PC-3 (cell line): ENCODE results near the gene PKN2. TPM values are rescaled to one million over a fixed set of nuclear protein-coding genes. Genes with fewer than 3 reads are reported as not detected.
A peak's percentile ranks its signal among the peaks of the same experiment; 100 is the strongest.
"Not testable (repeated sequence)": the region's sequence is repeated elsewhere in the genome, so short reads cannot be mapped to it uniquely, and the experiment has no call there.

ENCODE experiments used
- ATAC-seq: fragments of 200-7000 bp; cut with Tn5 transposase; 2 replicates; pipeline ENCODE4 v1.9.1; 2020; ENCODE audit warnings: mild to moderate bottlenecking, moderate library complexity
- BruUV-seq: library from RNA; stranded (reverse); fragments of 400-500 nt; replicated peaks from 2 replicates; lab custom pipeline; 2021; lab: Mats Ljungman, UMichigan
- CTCF ChIA-PET: fragments of 300-600 bp; sonication (Branson Sonifier 250); formaldehyde crosslinking; loops from one replicate; lab custom pipeline; 2022; ENCODE audit warnings: antibody characterized with exemption; lab: Charles Lee
- POLR2A ChIA-PET: fragments of 300-600 bp; sonication (Branson Sonifier 250); formaldehyde crosslinking; loops from one replicate; lab custom pipeline; 2022; ENCODE audit warnings: antibody characterized with exemption; ENCODE audit not compliant: unreplicated experiment; lab: Charles Lee
- DNase-seq: peaks from one replicate; pipeline ENCODE4 v3.0.0-alpha.2; 2015
- H2AFZ ChIP-seq: fragments of 300-600 bp; sonication (generic); 2 replicates; pipeline ENCODE4 v1.6.0; 2016; ENCODE audit warnings: antibody characterized with exemption, low read length
- H3F3A ChIP-seq: fragments of 300-600 bp; sonication (generic); one replicate; pipeline ENCODE4 v1.6.0; 2017; ENCODE audit warnings: antibody characterized with exemption, low read length, control low read depth, mild to moderate bottlenecking; ENCODE audit not compliant: unreplicated experiment
- H3K27ac ChIP-seq: fragments of 300-600 bp; sonication (generic); 2 replicates; pipeline ENCODE4 v1.5.1; 2016; ENCODE audit warnings: mild to moderate bottlenecking, low read length
- H3K27me3 ChIP-seq: fragments of 300-600 bp; sonication (generic); 2 replicates; pipeline ENCODE4 v1.6.1; 2016; ENCODE audit warnings: low read length, mixed read lengths
- H3K36me3 ChIP-seq: fragments of 300-600 bp; sonication (generic); 2 replicates; pipeline ENCODE4 v1.6.1; 2016; ENCODE audit warnings: low read depth, mixed run types, low read length, mixed read lengths
- H3K4me1 ChIP-seq: fragments of 300-600 bp; sonication (generic); 2 replicates; pipeline ENCODE4 v1.5.1; 2016; ENCODE audit warnings: low read length; ENCODE audit not compliant: insufficient read depth
- H3K4me2 ChIP-seq: fragments of 300-600 bp; sonication (generic); 2 replicates; pipeline ENCODE4 v1.6.0; 2016; ENCODE audit warnings: low read length
- H3K4me3 ChIP-seq: fragments of 300-600 bp; sonication (generic); 2 replicates; pipeline ENCODE4 v1.5.1; 2016; ENCODE audit warnings: mild to moderate bottlenecking, low read length, mixed read lengths
- H3K79me2 ChIP-seq: fragments of 300-600 bp; sonication (generic); 2 replicates; pipeline ENCODE4 v1.6.1; 2017; ENCODE audit warnings: low read length, mixed read lengths
- H3K9ac ChIP-seq: fragments of 300-600 bp; sonication (generic); 2 replicates; pipeline ENCODE4 v1.6.0; 2016; ENCODE audit warnings: mild to moderate bottlenecking, low read length
- H3K9me2 ChIP-seq: fragments of 300-600 bp; sonication (generic); replicated peaks from 2 replicates; pipeline ENCODE4 v1.6.1; 2016; ENCODE audit warnings: mixed run types, low read length, mixed read lengths
- H3K9me3 ChIP-seq: fragments of 300-600 bp; sonication (generic); 2 replicates; pipeline ENCODE4 v1.6.1; 2016; ENCODE audit warnings: low read length, mixed read lengths
- H4K20me1 ChIP-seq: fragments of 300-600 bp; sonication (generic); 2 replicates; pipeline ENCODE4 v1.6.1; 2016; ENCODE audit warnings: low read length, mixed read lengths
- EZH2 ChIP-seq: fragments of 300-600 bp; sonication (generic); IDR thresholded peaks from one replicate; pipeline ENCODE4 v1.6.1; 2017; ENCODE audit warnings: antibody characterized with exemption, mild to moderate bottlenecking, low read length; ENCODE audit not compliant: unreplicated experiment
- EZH2phosphoT487 ChIP-seq: fragments of 300-600 bp; sonication (generic); IDR thresholded peaks from 2 replicates; pipeline ENCODE4 v1.6.1; 2018; ENCODE audit warnings: mild to moderate bottlenecking, antibody characterized with exemption, low read length, borderline replicate concordance
- intact Hi-C: fragments of 100-400 bp; cut with micrococcal nuclease; formaldehyde crosslinking; loops from 2 replicates; pipeline ENCODE4 v1.9.0; 2023
- total RNA-seq: library from RNA; depleted of rRNA; stranded (reverse); fragments of >200 nt; gene quantifications from 2 replicates; pipeline ENCODE4 v1.2.3, GENCODE V29; 2014
- TF ChIP-seq, protein P1 (sequence below): fragments of 300-600 bp; sonication (generic); conservative IDR thresholded peaks from 2 replicates; pipeline ENCODE4 v1.5.1; 2017; ENCODE audit warnings: antibody characterized with exemption, low read depth, mild to moderate bottlenecking, low read length

PKN2 gene
- total RNA-seq, 1 experiment from 2014 or later, result 20.8 TPM

GRCh38 chr1:88698764-88699163 is 14.7 kb downstream of the PKN2 start:
- H3K4me2 ChIP-seq, result no peak overlapping the region
- DNase-seq (no peak), ATAC-seq (no peak)
- H4K20me1 ChIP-seq, result peaks cover 44% of the 10 kb centered on the region
- BruUV-seq, result no TSS peak
- no peak overlapping the region for H2AFZ ChIP-seq
- H3K4me3 ChIP-seq, result no peak overlapping the region
- H3K36me3 ChIP-seq, result no peaks in the 10 kb centered on the region
- no peaks in the 10 kb centered on the region for H3F3A ChIP-seq
- no peak overlapping the region for H3K27ac ChIP-seq
- peaks cover 25% of the 10 kb centered on the region for H3K4me1 ChIP-seq
- ChIA-PET CTCF (no interaction called here), POLR2A (no interaction called here)
- H3K27me3 ChIP-seq, result no peaks in the 10 kb centered on the region
- intact Hi-C loops, result loop anchor here (5.0 kb wide), 1 partner anchor 34 kb away; no protein-coding TSS in a partner anchor
- TF ChIP-seq, protein P1, sequence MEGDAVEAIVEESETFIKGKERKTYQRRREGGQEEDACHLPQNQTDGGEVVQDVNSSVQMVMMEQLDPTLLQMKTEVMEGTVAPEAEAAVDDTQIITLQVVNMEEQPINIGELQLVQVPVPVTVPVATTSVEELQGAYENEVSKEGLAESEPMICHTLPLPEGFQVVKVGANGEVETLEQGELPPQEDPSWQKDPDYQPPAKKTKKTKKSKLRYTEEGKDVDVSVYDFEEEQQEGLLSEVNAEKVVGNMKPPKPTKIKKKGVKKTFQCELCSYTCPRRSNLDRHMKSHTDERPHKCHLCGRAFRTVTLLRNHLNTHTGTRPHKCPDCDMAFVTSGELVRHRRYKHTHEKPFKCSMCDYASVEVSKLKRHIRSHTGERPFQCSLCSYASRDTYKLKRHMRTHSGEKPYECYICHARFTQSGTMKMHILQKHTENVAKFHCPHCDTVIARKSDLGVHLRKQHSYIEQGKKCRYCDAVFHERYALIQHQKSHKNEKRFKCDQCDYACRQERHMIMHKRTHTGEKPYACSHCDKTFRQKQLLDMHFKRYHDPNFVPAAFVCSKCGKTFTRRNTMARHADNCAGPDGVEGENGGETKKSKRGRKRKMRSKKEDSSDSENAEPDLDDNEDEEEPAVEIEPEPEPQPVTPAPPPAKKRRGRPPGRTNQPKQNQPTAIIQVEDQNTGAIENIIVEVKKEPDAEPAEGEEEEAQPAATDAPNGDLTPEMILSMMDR, result no peak
- TF ChIP-seq EZH2phosphoT487 (no peak), EZH2 (no peak)
- H3K79me2 ChIP-seq, result peaks cover 94% of the 10 kb centered on the region
- no peaks in the 10 kb centered on the region for H3K9me3 ChIP-seq
- H3K9ac ChIP-seq, result no peak overlapping the region
- H3K9me2 ChIP-seq, result no peaks in the 10 kb centered on the region

DNA sequence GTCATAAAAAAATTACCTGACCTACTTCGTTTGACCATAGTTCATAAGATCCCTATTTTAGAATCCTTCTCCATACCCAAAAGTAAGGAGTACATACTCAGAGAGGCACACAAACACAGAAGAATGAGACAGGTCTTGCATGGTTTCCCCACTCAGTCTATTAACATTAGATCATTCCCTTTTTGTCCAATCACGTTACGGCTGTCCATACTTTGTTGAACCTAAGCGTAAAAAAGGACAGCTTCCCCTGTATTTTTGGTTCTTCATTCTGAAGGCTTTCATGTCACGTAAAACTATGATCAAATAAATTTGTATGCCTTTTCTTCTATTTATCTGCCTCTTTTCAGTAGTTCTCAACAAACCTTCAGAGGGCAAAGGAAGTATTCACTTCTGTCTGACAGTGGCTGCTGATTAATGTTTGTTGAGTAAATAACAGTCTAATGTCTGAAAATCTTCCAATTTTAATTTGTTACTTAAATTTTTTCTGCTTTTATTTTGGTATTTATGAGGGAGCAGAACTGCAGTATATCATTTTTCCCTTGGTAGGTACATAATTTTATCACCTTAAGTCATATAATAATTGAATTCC is 16.4 kb downstream of the PKN2 start:
- BruUV-seq, result no TSS peak
- CTCF ChIA-PET, result no interaction called here
- peak; percentile 89 for ATAC-seq

GRCh38 chr1:88701275-88701674 is 17.2 kb downstream of the PKN2 start:
- ATAC-seq (no peak), DNase-seq (no peak)
- TF ChIP-seq EZH2phosphoT487 (no peak), EZH2 (no peak)
- TF ChIP-seq, protein P1, result no peak
- H3K27me3 ChIP-seq, result no peaks in the 10 kb centered on the region
- ChIA-PET CTCF (no interaction called here), POLR2A (interaction anchor here (0.7 kb wide), 1 partner anchor 1018 kb away, joined by 3 read pairs; no protein-coding TSS in a partner anchor)
- H3K9me3 ChIP-seq, result no peaks in the 10 kb centered on the region
- no peak overlapping the region for H3K27ac ChIP-seq
- H3K4me3 ChIP-seq, result no peak overlapping the region
- no peak overlapping the region for H3K4me2 ChIP-seq
- intact Hi-C loops, result no loop called here
- no peaks in the 10 kb centered on the region for H3F3A ChIP-seq
- H4K20me1 ChIP-seq, result peaks cover 42% of the 10 kb centered on the region
- no TSS peak for BruUV-seq
- H3K36me3 ChIP-seq, result no peaks in the 10 kb centered on the region
- H3K4me1 ChIP-seq, result peaks cover 16% of the 10 kb centered on the region
- H3K9ac ChIP-seq, result no peak overlapping the region
- H3K9me2 ChIP-seq, result no peaks in the 10 kb centered on the region
- H3K79me2 ChIP-seq, result peaks cover 93% of the 10 kb centered on the region
- no peak overlapping the region for H2AFZ ChIP-seq

More for the DNA sequence above, 16.4 kb downstream of the PKN2 start:
- peaks cover 46% of the 10 kb centered on the region for H4K20me1 ChIP-seq
- H3K9ac ChIP-seq, result no peak overlapping the region
- H3K27me3 ChIP-seq, result no peaks in the 10 kb centered on the region
- no peaks in the 10 kb centered on the region for H3K9me2 ChIP-seq
- no peak overlapping the region for H3K4me2 ChIP-seq
- H3K9me3 ChIP-seq, result no peaks in the 10 kb centered on the region
- no peak overlapping the region for H2AFZ ChIP-seq
- intact Hi-C loops, result no loop called here
- POLR2A ChIA-PET, result no interaction called here
- H3K79me2 ChIP-seq, result peaks cover 93% of the 10 kb centered on the region
- H3F3A ChIP-seq, result no peaks in the 10 kb centered on the region
- no peaks in the 10 kb centered on the region for H3K36me3 ChIP-seq
- no peak overlapping the region for H3K4me3 ChIP-seq
- TF ChIP-seq EZH2 (no peak), EZH2phosphoT487 (no peak)
- TF ChIP-seq, protein P1, result no peak
- H3K4me1 ChIP-seq, result peaks cover 22% of the 10 kb centered on the region
- no peak for DNase-seq
- H3K27ac ChIP-seq, result no peak overlapping the region

DNA sequence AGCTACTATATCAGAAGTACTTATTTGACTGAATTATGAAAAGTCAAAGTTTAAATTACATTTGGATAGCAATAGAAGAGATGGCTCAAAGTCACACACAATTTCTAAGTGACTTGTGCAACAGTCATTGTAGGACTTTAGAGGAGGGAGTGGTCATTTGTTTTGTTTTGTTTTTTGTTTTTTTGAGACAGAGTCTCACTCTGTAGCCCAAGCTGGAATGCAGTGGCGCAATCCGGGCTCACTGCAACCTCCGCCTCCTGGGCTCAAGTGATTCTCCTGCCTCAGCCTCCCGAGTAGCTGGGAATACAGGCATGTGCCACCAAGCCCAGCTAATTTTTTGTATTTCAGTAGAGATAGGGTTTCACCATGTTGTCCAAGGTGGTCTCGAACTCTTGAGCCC is 17.7 kb downstream of the PKN2 start:
- POLR2A ChIA-PET, BruUV-seq, CTCF ChIA-PET: not testable (repeated sequence)

More for the DNA sequence above, 17.7 kb downstream of the PKN2 start:
- H3K27me3 ChIP-seq, H3F3A ChIP-seq, H3K27ac ChIP-seq, H3K36me3 ChIP-seq, H3K4me3 ChIP-seq, H2AFZ ChIP-seq, DNase-seq, H3K9ac ChIP-seq, H3K9me2 ChIP-seq, ATAC-seq, H3K4me2 ChIP-seq, H3K9me3 ChIP-seq, intact Hi-C loops: not testable (repeated sequence)
- peaks cover 16% of the 10 kb centered on the region for H3K4me1 ChIP-seq
- peaks cover 93% of the 10 kb centered on the region for H3K79me2 ChIP-seq
- peaks cover 44% of the 10 kb centered on the region for H4K20me1 ChIP-seq
